ENCODE data around the gene FRYL.

GRCh38 chr4:48602763-48603162 is 177.3 kb downstream of the FRYL start:
- TF ChIP-seq, protein P1, sequence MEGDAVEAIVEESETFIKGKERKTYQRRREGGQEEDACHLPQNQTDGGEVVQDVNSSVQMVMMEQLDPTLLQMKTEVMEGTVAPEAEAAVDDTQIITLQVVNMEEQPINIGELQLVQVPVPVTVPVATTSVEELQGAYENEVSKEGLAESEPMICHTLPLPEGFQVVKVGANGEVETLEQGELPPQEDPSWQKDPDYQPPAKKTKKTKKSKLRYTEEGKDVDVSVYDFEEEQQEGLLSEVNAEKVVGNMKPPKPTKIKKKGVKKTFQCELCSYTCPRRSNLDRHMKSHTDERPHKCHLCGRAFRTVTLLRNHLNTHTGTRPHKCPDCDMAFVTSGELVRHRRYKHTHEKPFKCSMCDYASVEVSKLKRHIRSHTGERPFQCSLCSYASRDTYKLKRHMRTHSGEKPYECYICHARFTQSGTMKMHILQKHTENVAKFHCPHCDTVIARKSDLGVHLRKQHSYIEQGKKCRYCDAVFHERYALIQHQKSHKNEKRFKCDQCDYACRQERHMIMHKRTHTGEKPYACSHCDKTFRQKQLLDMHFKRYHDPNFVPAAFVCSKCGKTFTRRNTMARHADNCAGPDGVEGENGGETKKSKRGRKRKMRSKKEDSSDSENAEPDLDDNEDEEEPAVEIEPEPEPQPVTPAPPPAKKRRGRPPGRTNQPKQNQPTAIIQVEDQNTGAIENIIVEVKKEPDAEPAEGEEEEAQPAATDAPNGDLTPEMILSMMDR (IDR thresholded peaks at IDR 0.05) = no peak
- TF ChIP-seq ZFX (IDR thresholded peaks at IDR 0.05; ENCODE audit: borderline replicate concordance) = no peak

Data from 22Rv1 (cell line).